GM23338 (cell line): ENCODE measurements around the gene CHRM4. TPM values are rescaled to one million over a fixed set of nuclear protein-coding genes. Genes with fewer than 3 reads are reported as not detected.

ENCODE experiments used
- ATAC-seq: fragments of 200-7000 bp; cut with Tn5 transposase; 3 replicates; pipeline ENCODE4 v1.9.1; 2020
- DNase-seq: peaks from one replicate; pipeline ENCODE4 v3.0.0-alpha.2; 2015; ENCODE audit warnings: low spot score
- H2AFZ ChIP-seq: fragments of 200-600 bp; sonication (generic); 2 replicates; pipeline ENCODE4 v1.8.0; 2016; ENCODE audit warnings: antibody characterized with exemption, mild to moderate bottlenecking, moderate library complexity
- H3F3A ChIP-seq: fragments of 200-600 bp; sonication (generic); replicated peaks from 2 replicates; pipeline ENCODE4 v1.8.0; 2017; ENCODE audit warnings: antibody characterized with exemption, mixed run types, low read depth
- H3K27ac ChIP-seq: fragments of 200-600 bp; sonication (generic); 2 replicates; pipeline ENCODE4 v1.6.1; 2016; ENCODE audit warnings: low read depth
- H3K27me3 ChIP-seq: fragments of 200-600 bp; sonication (generic); 2 replicates; pipeline ENCODE4 v1.8.0; 2016; ENCODE audit warnings: mild to moderate bottlenecking, mixed run types, moderate library complexity; ENCODE audit not compliant: insufficient read depth
- H3K36me3 ChIP-seq: fragments of 200-600 bp; sonication (generic); 2 replicates; pipeline ENCODE4 v1.8.0; 2016; ENCODE audit warnings: mild to moderate bottlenecking; ENCODE audit not compliant: insufficient read depth
- H3K4me1 ChIP-seq: fragments of 200-600 bp; sonication (generic); 2 replicates; pipeline ENCODE4 v1.8.0; 2016; ENCODE audit warnings: mild to moderate bottlenecking, moderate library complexity; ENCODE audit not compliant: insufficient read depth
- H3K4me2 ChIP-seq: fragments of 200-600 bp; sonication (generic); 2 replicates; pipeline ENCODE4 v1.7.1; 2017; ENCODE audit warnings: mixed run types
- H3K4me3 ChIP-seq: fragments of 200-600 bp; sonication (generic); 2 replicates; pipeline ENCODE4 v1.6.1; 2016; ENCODE audit warnings: mixed run types
- H3K79me2 ChIP-seq: fragments of 200-600 bp; sonication (generic); replicated peaks from 2 replicates; pipeline ENCODE4 v1.8.0; 2017; ENCODE audit warnings: mild to moderate bottlenecking; ENCODE audit not compliant: insufficient read depth
- H3K9me2 ChIP-seq: fragments of 200-600 bp; sonication (generic); 2 replicates; pipeline ENCODE4 v1.8.0; 2017; ENCODE audit not compliant: insufficient read depth
- H4K20me1 ChIP-seq: fragments of 200-600 bp; sonication (generic); replicated peaks from 2 replicates; pipeline ENCODE4 v1.8.0; 2017; ENCODE audit warnings: mild to moderate bottlenecking; ENCODE audit not compliant: insufficient read depth
- H3K27ac Mint-ChIP-seq: 2 replicates; pipeline ENCODE4 v1.8.0; 2020; ENCODE audit warnings: inconsistent platforms, mild to moderate bottlenecking, moderate library complexity, mixed read lengths
- H3K27me3 Mint-ChIP-seq: 3 replicates; pipeline ENCODE4 v1.8.0; 2022; ENCODE audit warnings: low read depth, mild to moderate bottlenecking, moderate library complexity, mixed read lengths, inconsistent platforms; ENCODE audit not compliant: insufficient read depth, poor library complexity
- H3K36me3 Mint-ChIP-seq: 3 replicates; pipeline ENCODE4 v1.8.0; 2021; ENCODE audit warnings: low read depth, mild to moderate bottlenecking, inconsistent platforms, moderate library complexity, mixed read lengths
- H3K4me1 Mint-ChIP-seq: 3 replicates; pipeline ENCODE4 v1.8.0; 2020; ENCODE audit warnings: mild to moderate bottlenecking, inconsistent platforms, mixed read lengths
- H3K4me3 Mint-ChIP-seq: 3 replicates; pipeline ENCODE4 v1.8.0; 2021; ENCODE audit warnings: moderate library complexity, mild to moderate bottlenecking, inconsistent platforms, mixed read lengths
- H3K9me3 Mint-ChIP-seq: 3 replicates; pipeline ENCODE4 v1.8.0; 2020; ENCODE audit warnings: moderate library complexity, mild to moderate bottlenecking, inconsistent platforms, mixed read lengths
- CREB1 ChIP-seq: fragments of 250-450 bp; sonication (Bioruptor Pico); IDR thresholded peaks from 2 replicates; pipeline ENCODE4 v1.5.0; 2020; ENCODE audit warnings: low read depth, mild to moderate bottlenecking, moderate library complexity
- ETS1 ChIP-seq: IDR thresholded peaks from 2 replicates; pipeline ENCODE4 v1.6.1; 2016; ENCODE audit warnings: antibody characterized with exemption
- EZH2 ChIP-seq: fragments of 200-600 bp; sonication (generic); IDR thresholded peaks from one replicate; pipeline ENCODE4 v1.8.0; 2017; ENCODE audit warnings: antibody characterized with exemption, mild to moderate bottlenecking, low read depth; ENCODE audit not compliant: unreplicated experiment
- EZH2phosphoT487 ChIP-seq: fragments of 200-600 bp; sonication (generic); IDR thresholded peaks from one replicate; pipeline ENCODE4 v1.8.1; 2018; ENCODE audit warnings: antibody characterized with exemption; ENCODE audit not compliant: unreplicated experiment
- JUNB ChIP-seq: IDR thresholded peaks from one replicate; pipeline ENCODE4 v1.6.1; 2016; ENCODE audit warnings: antibody characterized with exemption; ENCODE audit not compliant: unreplicated experiment
- NANOG ChIP-seq: IDR thresholded peaks from 2 replicates; pipeline ENCODE4 v1.6.1; 2016; ENCODE audit warnings: antibody characterized with exemption, borderline replicate concordance
- POLR2AphosphoS5 ChIP-seq: IDR thresholded peaks from 2 replicates; pipeline ENCODE4 v1.6.1; 2016; ENCODE audit warnings: antibody characterized with exemption, low read depth
- STAT1 ChIP-seq: IDR thresholded peaks from one replicate; pipeline ENCODE4 v1.6.1; 2016; ENCODE audit warnings: antibody characterized with exemption; ENCODE audit not compliant: unreplicated experiment
- ZNF114 ChIP-seq: fragments of 250-450 bp; sonication (Bioruptor Pico); IDR thresholded peaks from 2 replicates; pipeline ENCODE4 v1.5.0; 2020; ENCODE audit warnings: mild to moderate bottlenecking, moderate library complexity
- ZNF331 ChIP-seq: fragments of 250-450 bp; sonication (Bioruptor Pico); IDR thresholded peaks from 2 replicates; pipeline ENCODE4 v1.5.0; 2020; ENCODE audit warnings: low read depth, mild to moderate bottlenecking, moderate library complexity
- polyA plus RNA-seq: library from polyadenylated mRNA; unstranded; fragments of >200 nt; fragmentation: Nextera tagmentation; extraction: Ambion mirVana; gene quantifications from 2 replicates; pipeline ENCODE4 v1.2.1, GENCODE V29; 2016
- total RNA-seq: library from RNA; depleted of rRNA; stranded (reverse); fragments of >200 nt; shearing (Covaris generic); gene quantifications from 2 replicates; pipeline ENCODE4 v1.2.3, GENCODE V29; 2014
- TF ChIP-seq, protein P1 (sequence below), 2 experiments: fragments of 200-600 bp in 1 of 2; sonication (generic) in 1 of 2; conservative IDR thresholded peaks; 2 replicates each; pipeline versions ENCODE4 v1.5.1 to v1.6.1; 2016 to 2017; ENCODE audit warnings: antibody characterized with exemption in 2 of 2, low read depth in 2 of 2, mild to moderate bottlenecking in 2 of 2, moderate library complexity in 1 of 2
- TF ChIP-seq, protein P2 (sequence below): fragments of 250-450 bp; sonication (Bioruptor Pico); IDR thresholded peaks from 2 replicates; pipeline ENCODE4 v1.5.0; 2020; ENCODE audit warnings: mild to moderate bottlenecking, moderate library complexity
- TF ChIP-seq, protein P3 (sequence below): IDR thresholded peaks from one replicate; pipeline ENCODE4 v1.6.1; 2018; ENCODE audit warnings: antibody characterized with exemption; ENCODE audit not compliant: unreplicated experiment

The CHRM4 gene
- total and polyA plus RNA-seq, 2 experiments from 2014 or later, result 0.97 TPM; not detected in 1

- no peak overlapping the region for H3K4me2 ChIP-seq
- peaks cover 22% of the 10 kb centered on the region for H3F3A ChIP-seq
- H3K27me3 Mint-ChIP-seq, result peaks cover 9% of the 10 kb centered on the region
- H4K20me1 ChIP-seq, result peaks cover 4% of the 10 kb centered on the region; the same call in 1 of the 2 replicates
- no peak overlapping the region for H3K4me3 Mint-ChIP-seq
- H3K4me1 Mint-ChIP-seq, result peaks cover 10% of the 10 kb centered on the region; the same call in 2 of the 3 replicates
- H3K9me3 Mint-ChIP-seq, result no peaks in the 10 kb centered on the region
- ATAC-seq (no peak), DNase-seq (no peak)
- H3K4me3 ChIP-seq, result no peak overlapping the region
- no peaks in the 10 kb centered on the region for H3K27me3 ChIP-seq
- no peak for TF ChIP-seq JUNB
- no peak for TF ChIP-seq NANOG
- TF ChIP-seq, protein P1, sequence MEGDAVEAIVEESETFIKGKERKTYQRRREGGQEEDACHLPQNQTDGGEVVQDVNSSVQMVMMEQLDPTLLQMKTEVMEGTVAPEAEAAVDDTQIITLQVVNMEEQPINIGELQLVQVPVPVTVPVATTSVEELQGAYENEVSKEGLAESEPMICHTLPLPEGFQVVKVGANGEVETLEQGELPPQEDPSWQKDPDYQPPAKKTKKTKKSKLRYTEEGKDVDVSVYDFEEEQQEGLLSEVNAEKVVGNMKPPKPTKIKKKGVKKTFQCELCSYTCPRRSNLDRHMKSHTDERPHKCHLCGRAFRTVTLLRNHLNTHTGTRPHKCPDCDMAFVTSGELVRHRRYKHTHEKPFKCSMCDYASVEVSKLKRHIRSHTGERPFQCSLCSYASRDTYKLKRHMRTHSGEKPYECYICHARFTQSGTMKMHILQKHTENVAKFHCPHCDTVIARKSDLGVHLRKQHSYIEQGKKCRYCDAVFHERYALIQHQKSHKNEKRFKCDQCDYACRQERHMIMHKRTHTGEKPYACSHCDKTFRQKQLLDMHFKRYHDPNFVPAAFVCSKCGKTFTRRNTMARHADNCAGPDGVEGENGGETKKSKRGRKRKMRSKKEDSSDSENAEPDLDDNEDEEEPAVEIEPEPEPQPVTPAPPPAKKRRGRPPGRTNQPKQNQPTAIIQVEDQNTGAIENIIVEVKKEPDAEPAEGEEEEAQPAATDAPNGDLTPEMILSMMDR (conservative IDR thresholded peaks at IDR 0.05; ENCODE audit: low read depth in 2 of 2), result no peak
- TF ChIP-seq ETS1, result no peak
- TF ChIP-seq STAT1, result no peak
- TF ChIP-seq, protein P2, sequence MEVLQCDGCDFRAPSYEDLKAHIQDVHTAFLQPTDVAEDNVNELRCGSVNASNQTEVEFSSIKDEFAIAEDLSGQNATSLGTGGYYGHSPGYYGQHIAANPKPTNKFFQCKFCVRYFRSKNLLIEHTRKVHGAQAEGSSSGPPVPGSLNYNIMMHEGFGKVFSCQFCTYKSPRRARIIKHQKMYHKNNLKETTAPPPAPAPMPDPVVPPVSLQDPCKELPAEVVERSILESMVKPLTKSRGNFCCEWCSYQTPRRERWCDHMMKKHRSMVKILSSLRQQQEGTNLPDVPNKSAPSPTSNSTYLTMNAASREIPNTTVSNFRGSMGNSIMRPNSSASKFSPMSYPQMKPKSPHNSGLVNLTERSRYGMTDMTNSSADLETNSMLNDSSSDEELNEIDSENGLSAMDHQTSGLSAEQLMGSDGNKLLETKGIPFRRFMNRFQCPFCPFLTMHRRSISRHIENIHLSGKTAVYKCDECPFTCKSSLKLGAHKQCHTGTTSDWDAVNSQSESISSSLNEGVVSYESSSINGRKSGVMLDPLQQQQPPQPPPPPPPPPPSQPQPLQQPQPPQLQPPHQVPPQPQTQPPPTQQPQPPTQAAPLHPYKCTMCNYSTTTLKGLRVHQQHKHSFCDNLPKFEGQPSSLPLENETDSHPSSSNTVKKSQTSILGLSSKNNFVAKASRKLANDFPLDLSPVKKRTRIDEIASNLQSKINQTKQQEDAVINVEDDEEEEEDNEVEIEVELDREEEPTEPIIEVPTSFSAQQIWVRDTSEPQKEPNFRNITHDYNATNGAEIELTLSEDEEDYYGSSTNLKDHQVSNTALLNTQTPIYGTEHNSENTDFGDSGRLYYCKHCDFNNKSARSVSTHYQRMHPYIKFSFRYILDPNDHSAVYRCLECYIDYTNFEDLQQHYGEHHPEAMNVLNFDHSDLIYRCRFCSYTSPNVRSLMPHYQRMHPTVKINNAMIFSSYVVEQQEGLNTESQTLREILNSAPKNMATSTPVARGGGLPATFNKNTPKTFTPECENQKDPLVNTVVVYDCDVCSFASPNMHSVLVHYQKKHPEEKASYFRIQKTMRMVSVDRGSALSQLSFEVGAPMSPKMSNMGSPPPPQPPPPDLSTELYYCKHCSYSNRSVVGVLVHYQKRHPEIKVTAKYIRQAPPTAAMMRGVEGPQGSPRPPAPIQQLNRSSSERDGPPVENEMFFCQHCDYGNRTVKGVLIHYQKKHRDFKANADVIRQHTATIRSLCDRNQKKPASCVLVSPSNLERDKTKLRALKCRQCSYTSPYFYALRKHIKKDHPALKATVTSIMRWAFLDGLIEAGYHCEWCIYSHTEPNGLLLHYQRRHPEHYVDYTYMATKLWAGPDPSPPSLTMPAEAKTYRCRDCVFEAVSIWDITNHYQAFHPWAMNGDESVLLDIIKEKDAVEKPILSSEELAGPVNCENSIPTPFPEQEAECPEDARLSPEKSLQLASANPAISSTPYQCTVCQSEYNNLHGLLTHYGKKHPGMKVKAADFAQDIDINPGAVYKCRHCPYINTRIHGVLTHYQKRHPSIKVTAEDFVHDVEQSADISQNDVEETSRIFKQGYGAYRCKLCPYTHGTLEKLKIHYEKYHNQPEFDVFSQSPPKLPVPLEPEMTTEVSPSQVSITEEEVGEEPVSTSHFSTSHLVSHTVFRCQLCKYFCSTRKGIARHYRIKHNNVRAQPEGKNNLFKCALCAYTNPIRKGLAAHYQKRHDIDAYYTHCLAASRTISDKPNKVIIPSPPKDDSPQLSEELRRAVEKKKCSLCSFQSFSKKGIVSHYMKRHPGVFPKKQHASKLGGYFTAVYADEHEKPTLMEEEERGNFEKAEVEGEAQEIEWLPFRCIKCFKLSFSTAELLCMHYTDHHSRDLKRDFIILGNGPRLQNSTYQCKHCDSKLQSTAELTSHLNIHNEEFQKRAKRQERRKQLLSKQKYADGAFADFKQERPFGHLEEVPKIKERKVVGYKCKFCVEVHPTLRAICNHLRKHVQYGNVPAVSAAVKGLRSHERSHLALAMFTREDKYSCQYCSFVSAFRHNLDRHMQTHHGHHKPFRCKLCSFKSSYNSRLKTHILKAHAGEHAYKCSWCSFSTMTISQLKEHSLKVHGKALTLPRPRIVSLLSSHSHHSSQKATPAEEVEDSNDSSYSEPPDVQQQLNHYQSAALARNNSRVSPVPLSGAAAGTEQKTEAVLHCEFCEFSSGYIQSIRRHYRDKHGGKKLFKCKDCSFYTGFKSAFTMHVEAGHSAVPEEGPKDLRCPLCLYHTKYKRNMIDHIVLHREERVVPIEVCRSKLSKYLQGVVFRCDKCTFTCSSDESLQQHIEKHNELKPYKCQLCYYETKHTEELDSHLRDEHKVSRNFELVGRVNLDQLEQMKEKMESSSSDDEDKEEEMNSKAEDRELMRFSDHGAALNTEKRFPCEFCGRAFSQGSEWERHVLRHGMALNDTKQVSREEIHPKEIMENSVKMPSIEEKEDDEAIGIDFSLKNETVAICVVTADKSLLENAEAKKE, result no peak
- TF ChIP-seq, protein P3, sequence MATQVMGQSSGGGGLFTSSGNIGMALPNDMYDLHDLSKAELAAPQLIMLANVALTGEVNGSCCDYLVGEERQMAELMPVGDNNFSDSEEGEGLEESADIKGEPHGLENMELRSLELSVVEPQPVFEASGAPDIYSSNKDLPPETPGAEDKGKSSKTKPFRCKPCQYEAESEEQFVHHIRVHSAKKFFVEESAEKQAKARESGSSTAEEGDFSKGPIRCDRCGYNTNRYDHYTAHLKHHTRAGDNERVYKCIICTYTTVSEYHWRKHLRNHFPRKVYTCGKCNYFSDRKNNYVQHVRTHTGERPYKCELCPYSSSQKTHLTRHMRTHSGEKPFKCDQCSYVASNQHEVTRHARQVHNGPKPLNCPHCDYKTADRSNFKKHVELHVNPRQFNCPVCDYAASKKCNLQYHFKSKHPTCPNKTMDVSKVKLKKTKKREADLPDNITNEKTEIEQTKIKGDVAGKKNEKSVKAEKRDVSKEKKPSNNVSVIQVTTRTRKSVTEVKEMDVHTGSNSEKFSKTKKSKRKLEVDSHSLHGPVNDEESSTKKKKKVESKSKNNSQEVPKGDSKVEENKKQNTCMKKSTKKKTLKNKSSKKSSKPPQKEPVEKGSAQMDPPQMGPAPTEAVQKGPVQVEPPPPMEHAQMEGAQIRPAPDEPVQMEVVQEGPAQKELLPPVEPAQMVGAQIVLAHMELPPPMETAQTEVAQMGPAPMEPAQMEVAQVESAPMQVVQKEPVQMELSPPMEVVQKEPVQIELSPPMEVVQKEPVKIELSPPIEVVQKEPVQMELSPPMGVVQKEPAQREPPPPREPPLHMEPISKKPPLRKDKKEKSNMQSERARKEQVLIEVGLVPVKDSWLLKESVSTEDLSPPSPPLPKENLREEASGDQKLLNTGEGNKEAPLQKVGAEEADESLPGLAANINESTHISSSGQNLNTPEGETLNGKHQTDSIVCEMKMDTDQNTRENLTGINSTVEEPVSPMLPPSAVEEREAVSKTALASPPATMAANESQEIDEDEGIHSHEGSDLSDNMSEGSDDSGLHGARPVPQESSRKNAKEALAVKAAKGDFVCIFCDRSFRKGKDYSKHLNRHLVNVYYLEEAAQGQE, result no peak
- no peak for TF ChIP-seq ZNF331 (CRISPR knock-in tag)
- no peak for TF ChIP-seq EZH2
- no peak for TF ChIP-seq CREB1 (CRISPR knock-in tag)
- no peak for TF ChIP-seq ZNF114
- no peak for TF ChIP-seq POLR2AphosphoS5
- TF ChIP-seq EZH2phosphoT487, result no peak
- H3K36me3 Mint-ChIP-seq, result peaks cover 34% of the 10 kb centered on the region
- no peak overlapping the region for H3K27ac ChIP-seq
- H3K4me1 ChIP-seq, result peaks cover 7% of the 10 kb centered on the region
- H3K36me3 ChIP-seq, result no peaks in the 10 kb centered on the region; the same call in 1 of the 2 replicates
- no peaks in the 10 kb centered on the region for H3K79me2 ChIP-seq
- H3K9me2 ChIP-seq, result no peaks in the 10 kb centered on the region
- no peak overlapping the region for H3K27ac Mint-ChIP-seq
- H2AFZ ChIP-seq, result no peak overlapping the region
Observed at GRCh38 chr11:46376258-46377050, 15.1 kb downstream of the CHRM4 start.
